Posterior vena cava (tissue), 2 donors: ENCODE results near the gene VASN. TPM values are rescaled to one million over a fixed set of nuclear protein-coding genes. Genes with fewer than 3 reads are reported as not detected.
A peak's percentile ranks its signal among the peaks of the same experiment; 100 is the strongest.

Source experiments
- DNase-seq: peaks from one replicate; pipeline ENCODE4 v3.0.0-alpha.2; 2020; ENCODE audit warnings: low spot score
- intact Hi-C, 2 donors: fragments of 100-400 bp; cut with DNase I; formaldehyde crosslinking; loops; one replicate each; pipeline versions ENCODE4 v1.14.1 to v1.14.2; 2022 to 2023
- total RNA-seq, 2 donors: library from RNA; stranded (reverse); fragmentation: NEBNext Ultra II Directional; extraction: Animal tissue kit (Norgen Biotek cat#: 25700); gene quantifications; one replicate each; pipeline ENCODE4 v1.2.1, GENCODE V29; 2021
- donor health status: DM: yes; HTN: yes; CAD: no.
- donor health status: DM: yes; HTN: yes; CAD: no.

Gene VASN
- total RNA-seq, 2 donors from 2014 or later: 67.1 to 89.3 TPM

DNA sequence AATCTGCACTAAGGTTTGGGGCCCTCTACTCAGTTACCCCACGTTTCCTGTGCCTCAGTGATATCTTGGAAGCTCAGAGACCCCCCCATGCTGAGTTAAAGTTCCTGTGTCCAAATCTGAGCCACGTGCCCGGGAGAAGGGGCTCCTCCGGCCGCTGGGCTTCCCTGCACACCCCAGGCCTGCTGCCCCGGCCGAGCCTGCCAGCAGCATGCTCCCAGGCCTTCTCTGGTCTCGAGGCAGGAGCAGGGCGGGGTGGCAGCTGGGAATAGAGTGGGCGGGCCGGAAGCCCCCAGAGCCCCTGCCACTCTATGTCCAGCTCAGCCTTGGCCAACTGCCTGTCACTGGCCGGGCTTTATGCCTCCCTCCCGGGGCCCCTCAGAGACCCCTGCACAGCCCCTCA, 5.6 kb upstream of the VASN start:
- intact Hi-C loops: no loop called here
- no peak for DNase-seq

GRCh38 chr16:4367393-4367856, 4.2 kb upstream of the VASN start:
- intact Hi-C loops: no loop called here
- DNase-seq: no peak

- intact Hi-C loops: no loop called here
- DNase-seq: no peak
Measured at GRCh38 chr16:4369007-4369733, 2.5 kb upstream of the VASN start.

DNA sequence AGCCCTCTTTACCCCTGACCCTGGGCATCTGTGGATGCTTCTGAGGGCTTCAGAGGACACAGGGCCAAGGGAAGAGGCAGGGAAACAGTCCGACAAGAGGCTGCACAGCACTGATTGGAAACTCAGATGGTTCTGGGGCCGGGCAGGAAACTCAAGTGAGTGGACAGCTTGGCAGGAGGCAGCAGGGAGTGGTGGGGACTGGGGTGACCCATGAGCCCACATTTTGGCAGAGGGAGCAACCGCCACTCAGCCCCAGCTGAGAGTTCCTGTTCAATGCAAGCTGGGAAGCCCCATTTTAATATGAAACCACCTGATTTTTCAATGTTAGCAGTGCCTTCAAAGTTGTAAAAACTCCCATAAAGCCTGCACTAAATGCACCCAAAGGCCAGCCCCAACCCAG, 1.5 kb upstream of the VASN start:
- intact Hi-C loops: no loop called here
- no peak for DNase-seq

GRCh38 chr16:4370570-4371356, 885 bp upstream of the VASN start:
- DNase-seq: peak; percentile 95
- intact Hi-C loops: no loop called here

GRCh38 chr16:4372001-4372577, 441 bp downstream of the VASN start:
- intact Hi-C loops: no loop called here
- DNase-seq: no peak

GRCh38 chr16:4372578-4373355, 1.1 kb downstream of the VASN start:
- intact Hi-C loops: no loop called here
- DNase-seq: no peak

DNA sequence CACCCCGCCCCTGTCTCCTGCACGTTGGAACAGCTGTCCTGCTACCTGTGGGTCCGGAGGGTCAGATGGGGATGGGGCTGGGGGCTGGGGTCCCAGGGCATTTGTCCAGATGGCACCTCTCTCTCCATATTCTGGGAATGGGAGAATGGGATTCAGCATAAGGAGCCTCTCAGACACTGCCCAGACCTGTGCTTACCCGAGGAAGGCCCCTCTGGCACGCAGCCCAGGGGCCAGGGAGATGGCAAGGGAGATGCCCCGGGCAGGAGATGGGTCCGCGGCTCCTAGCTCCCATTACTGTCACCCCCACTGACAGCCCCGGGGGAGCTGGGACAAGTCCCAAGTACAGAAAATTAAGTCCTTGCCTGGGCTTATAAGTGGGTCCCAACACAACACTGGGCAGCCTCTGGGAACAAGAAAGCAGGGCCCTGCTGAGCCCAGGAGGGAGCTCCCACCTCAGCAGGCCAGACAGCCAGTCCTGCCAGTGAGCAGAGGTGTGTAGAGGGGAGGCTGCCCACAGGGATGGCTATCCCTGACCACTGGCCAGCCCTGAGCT, 1.8 kb downstream of the VASN start:
- intact Hi-C loops: no loop called here
- DNase-seq: no peak

- peak; percentile 94 for DNase-seq
- intact Hi-C loops: no loop called here
Measured at GRCh38 chr16:4373909-4374742, 2.5 kb downstream of the VASN start.

GRCh38 chr16:4375717-4376116, 4.1 kb downstream of the VASN start:
- intact Hi-C loops: no loop called here
- no peak for DNase-seq

DNA sequence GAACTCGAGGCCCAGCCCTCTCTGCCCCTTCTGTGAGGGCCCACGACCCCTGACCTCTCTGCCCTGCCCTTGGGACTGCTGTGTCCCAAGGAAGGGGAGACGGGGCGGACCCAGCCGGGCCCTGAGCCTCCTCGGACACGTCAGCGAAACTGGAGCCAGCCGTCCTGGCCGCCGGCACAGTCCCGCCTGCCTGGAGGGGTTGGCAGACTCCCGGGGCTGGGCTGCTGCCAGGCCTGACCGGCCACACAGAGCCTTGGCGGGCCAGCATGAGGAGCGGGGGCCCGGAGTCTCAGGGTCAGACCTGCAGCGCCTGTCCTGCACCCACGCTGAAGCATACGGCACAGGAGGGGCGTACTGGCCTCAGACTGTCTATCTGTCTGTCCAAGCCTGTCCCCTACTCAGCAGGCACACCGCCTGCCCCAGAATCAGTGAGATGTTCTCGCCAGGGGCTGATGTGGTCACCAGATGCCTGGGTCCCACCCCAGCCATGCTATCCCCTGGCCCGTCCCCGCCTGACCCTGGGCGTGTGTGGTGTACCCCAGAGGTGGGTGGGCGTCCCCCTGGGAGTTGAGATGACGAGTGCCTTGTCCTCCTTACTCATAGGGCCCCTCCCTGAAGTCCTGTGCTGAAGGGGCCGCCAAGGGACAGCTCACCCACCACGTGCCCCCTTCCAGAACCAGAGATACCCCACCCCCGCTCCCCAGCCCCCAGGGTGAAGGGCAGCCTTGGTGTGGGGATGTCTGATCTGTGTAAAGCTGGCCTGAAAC, 4.7 kb downstream of the VASN start:
- peak; percentile 97 for DNase-seq
- intact Hi-C loops: no loop called here

- intact Hi-C loops: no loop called here
- no peak for DNase-seq
Measured at GRCh38 chr16:4376893-4377572, 5.4 kb downstream of the VASN start.

GRCh38 chr16:4377573-4378154, 6.0 kb downstream of the VASN start:
- intact Hi-C loops: no loop called here
- no peak for DNase-seq

- intact Hi-C loops: no loop called here
- DNase-seq: peak; percentile 94
Measured at GRCh38 chr16:4378161-4378666, 6.6 kb downstream of the VASN start.

- intact Hi-C loops: no loop called here
- no peak for DNase-seq
Measured at GRCh38 chr16:4378999-4379690, 7.5 kb downstream of the VASN start.
